Suprapubic skin (tissue), 4 donors: ENCODE measurements around the gene HGF. TPM values are rescaled to one million over a fixed set of nuclear protein-coding genes. Genes with fewer than 3 reads are reported as not detected.

ENCODE experiments used
- DNase-seq, 2 donors: peaks; one replicate each; pipeline ENCODE4 v3.0.0-alpha.2; 2019; ENCODE audit warnings: low spot score in 2 of 2
- H3K27ac ChIP-seq: fragments of 200-600 bp; sonication (generic); one replicate; pipeline ENCODE4 v1.5.1; 2019
- H3K27me3 ChIP-seq: fragments of 200-600 bp; sonication (generic); one replicate; pipeline ENCODE4 v1.5.1; 2019
- H3K36me3 ChIP-seq: fragments of 200-600 bp; sonication (generic); one replicate; pipeline ENCODE4 v1.5.1; 2019
- H3K4me1 ChIP-seq: fragments of 200-600 bp; sonication (generic); one replicate; pipeline ENCODE4 v1.5.1; 2019
- H3K4me3 ChIP-seq: fragments of 200-600 bp; sonication (generic); one replicate; pipeline ENCODE4 v1.5.1; 2019; ENCODE audit warnings: mild to moderate bottlenecking
- H3K9me3 ChIP-seq: fragments of 200-600 bp; sonication (generic); one replicate; pipeline ENCODE4 v1.5.1; 2019
- CTCF ChIP-seq, 2 donors: fragments of 200-600 bp in 1 of 2; fragments of 450-650 bp in 1 of 2; sonication (generic) in 1 of 2; IDR thresholded peaks; one replicate each; pipeline ENCODE4 v1.5.1; 2016 to 2019; ENCODE audit warnings: antibody characterized with exemption in 2 of 2, mild to moderate bottlenecking in 1 of 2, moderate library complexity in 1 of 2
- EP300 ChIP-seq: sonication (generic); formaldehyde crosslinking; IDR thresholded peaks from one replicate; pipeline ENCODE4 v1.6.1; 2017; ENCODE audit warnings: antibody characterized with exemption
- POLR2A ChIP-seq, 2 donors: fragments of 450-650 bp; IDR thresholded peaks; one replicate each; pipeline ENCODE4 v1.6.1; 2017; ENCODE audit warnings: antibody characterized with exemption in 2 of 2, mild to moderate bottlenecking in 2 of 2, moderate library complexity in 2 of 2
- POLR2AphosphoS5 ChIP-seq, 3 donors: sonication (generic); formaldehyde crosslinking; IDR thresholded peaks; one replicate each; pipeline ENCODE4 v1.6.1; 2017; ENCODE audit warnings: antibody characterized with exemption in 3 of 3
- WGBS: methylation state at CpG from one replicate; pipeline ENCODE4 v1.1.5; 2018; 5-methylcytosine and 5-hydroxymethylcytosine counted together
- total RNA-seq, 4 donors: library from RNA; depleted of rRNA; stranded (reverse); fragments of >200 nt; gene quantifications; one replicate each; pipeline ENCODE4 v1.1.0, GENCODE V29; 2016

Gene HGF
- total RNA-seq, 4 donors from 2014 or later = 0.47 to 1.9 (median 0.89) TPM

GRCh38 chr7:81745637-81746036, 24.2 kb downstream of the HGF start:
- no peaks in the 10 kb centered on the region for H3K9me3 ChIP-seq
- 88% methylated on average over 2 of the region's 2 CpGs for WGBS
- H3K4me1 ChIP-seq = no peaks in the 10 kb centered on the region
- DNase-seq = no peak
- no peaks in the 10 kb centered on the region for H3K36me3 ChIP-seq
- H3K27me3 ChIP-seq = no peaks in the 10 kb centered on the region
- no peak overlapping the region for H3K4me3 ChIP-seq
- H3K27ac ChIP-seq = no peak overlapping the region
- no peak for TF ChIP-seq POLR2A (IDR thresholded peaks at IDR 0.05)
- TF ChIP-seq EP300 = no peak
- TF ChIP-seq CTCF (IDR thresholded peaks at IDR 0.05) = no peak
- TF ChIP-seq POLR2AphosphoS5 (IDR thresholded peaks at IDR 0.05) = no peak

DNA sequence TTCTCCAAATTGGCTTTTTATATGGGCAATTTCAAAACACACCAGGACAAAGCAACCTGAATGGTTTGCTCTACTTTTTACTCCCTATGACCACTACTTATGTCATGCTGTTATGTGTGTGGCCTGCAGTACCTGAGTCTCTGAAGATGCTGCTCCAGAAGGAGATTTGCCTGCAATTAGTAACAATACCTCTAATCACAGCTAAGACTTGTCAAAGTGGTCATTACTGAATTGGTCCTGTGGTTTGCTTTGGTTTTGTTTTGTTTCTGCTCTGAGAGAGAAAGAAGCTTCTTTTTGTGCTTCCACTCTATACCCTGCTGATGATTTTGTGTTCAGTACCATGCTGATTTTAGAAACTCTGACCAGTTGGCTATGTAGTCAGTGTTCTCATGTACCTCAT, 25.5 kb downstream of the HGF start:
- H3K27ac ChIP-seq = no peak overlapping the region
- no peaks in the 10 kb centered on the region for H3K4me1 ChIP-seq
- H3K27me3 ChIP-seq = no peaks in the 10 kb centered on the region
- H3K4me3 ChIP-seq = no peak overlapping the region
- no peaks in the 10 kb centered on the region for H3K36me3 ChIP-seq
- TF ChIP-seq POLR2AphosphoS5 (IDR thresholded peaks at IDR 0.05) (no peak), POLR2A (IDR thresholded peaks at IDR 0.05) (no peak), EP300 (no peak)
- DNase-seq = no peak
- H3K9me3 ChIP-seq = no peaks in the 10 kb centered on the region

DNA sequence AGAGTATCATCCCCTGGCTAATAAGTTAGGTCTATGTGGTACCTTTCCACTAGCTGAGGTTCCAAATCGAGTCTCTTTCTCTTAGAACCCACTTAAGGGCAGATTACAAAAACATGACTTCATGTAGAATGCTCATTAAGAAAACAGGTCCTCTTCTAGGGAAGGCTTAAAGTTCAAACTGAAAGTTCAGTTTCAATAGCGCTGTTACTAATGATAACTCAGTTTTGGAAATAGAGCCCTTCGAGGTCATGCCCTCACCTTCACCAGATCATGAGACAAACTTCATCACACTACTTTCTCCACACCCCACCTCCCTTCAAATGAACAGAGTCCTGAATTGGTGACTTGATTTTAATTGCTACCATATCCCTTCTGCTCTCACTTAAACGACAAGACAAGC, 26.2 kb downstream of the HGF start:
- H3K27me3 ChIP-seq = no peaks in the 10 kb centered on the region
- no peak for DNase-seq
- no peaks in the 10 kb centered on the region for H3K9me3 ChIP-seq
- H3K27ac ChIP-seq = no peak overlapping the region
- H3K4me3 ChIP-seq = no peak overlapping the region
- WGBS = 77% methylated on average over 4 of the region's 4 CpGs
- H3K36me3 ChIP-seq = no peaks in the 10 kb centered on the region
- TF ChIP-seq EP300 = no peak
- no peak for TF ChIP-seq POLR2AphosphoS5 (IDR thresholded peaks at IDR 0.05)
- no peaks in the 10 kb centered on the region for H3K4me1 ChIP-seq

- H3K36me3 ChIP-seq = no peaks in the 10 kb centered on the region
- H3K9me3 ChIP-seq = no peaks in the 10 kb centered on the region
- H3K27ac ChIP-seq = no peak overlapping the region
- 77% methylated on average over 9 of the region's 9 CpGs for WGBS
- H3K27me3 ChIP-seq = no peaks in the 10 kb centered on the region
- no peak overlapping the region for H3K4me3 ChIP-seq
- TF ChIP-seq CTCF (IDR thresholded peaks at IDR 0.05) = no peak
- no peak for TF ChIP-seq POLR2AphosphoS5 (IDR thresholded peaks at IDR 0.05)
- DNase-seq = no peak
- H3K4me1 ChIP-seq = no peaks in the 10 kb centered on the region
Observed at GRCh38 chr7:81743201-81743600, 26.6 kb downstream of the HGF start.

- H3K36me3 ChIP-seq = no peaks in the 10 kb centered on the region
- H3K9me3 ChIP-seq = no peaks in the 10 kb centered on the region
- H3K27me3 ChIP-seq = no peaks in the 10 kb centered on the region
- H3K4me3 ChIP-seq = no peak overlapping the region
- H3K4me1 ChIP-seq = no peaks in the 10 kb centered on the region
- no peak overlapping the region for H3K27ac ChIP-seq
- DNase-seq = no peak
- TF ChIP-seq EP300 = no peak
- TF ChIP-seq CTCF (IDR thresholded peaks at IDR 0.05) = no peak
- no peak for TF ChIP-seq POLR2AphosphoS5 (IDR thresholded peaks at IDR 0.05)
- TF ChIP-seq POLR2A (IDR thresholded peaks at IDR 0.05) = no peak
Observed at GRCh38 chr7:81740403-81740802, 29.4 kb downstream of the HGF start.

GRCh38 chr7:81736091-81736490, 33.8 kb downstream of the HGF start:
- Histone ChIP-seq H3K9me3 (no peaks in the 10 kb centered on the region), H3K4me3 (no peak overlapping the region), H3K27ac (no peak overlapping the region), H3K36me3 (no peaks in the 10 kb centered on the region), H3K4me1 (no peaks in the 10 kb centered on the region), H3K27me3 (no peaks in the 10 kb centered on the region)
- DNase-seq = no peak
- 78% methylated on average over 7 of the region's 7 CpGs for WGBS
- TF ChIP-seq EP300 = no peak
- no peak for TF ChIP-seq POLR2A (IDR thresholded peaks at IDR 0.05)
- no peak for TF ChIP-seq POLR2AphosphoS5 (IDR thresholded peaks at IDR 0.05)
- TF ChIP-seq CTCF (IDR thresholded peaks at IDR 0.05) = no peak
